IPS DF 6.9 (cell line): ENCODE results near the gene MRPL17.
"Not testable (repeated sequence)": the region's sequence is repeated elsewhere in the genome, so short reads cannot be mapped to it uniquely, and the experiment has no call there.

Source experiments
- DNase-seq: peaks from one replicate; pipeline ENCODE4 v3.0.0-alpha.2; 2013; ENCODE audit warnings: low read depth, low spot score
- H3K27ac ChIP-seq: one replicate; pipeline ENCODE4 v1.5.1; 2013; ENCODE audit warnings: low read length, control low read depth
- H3K27me3 ChIP-seq: 2 replicates; pipeline ENCODE4 v1.6.1; 2013; ENCODE audit warnings: mild to moderate bottlenecking, low read length; ENCODE audit not compliant: control insufficient read depth, insufficient read depth
- H3K36me3 ChIP-seq: 2 replicates; pipeline ENCODE4 v1.6.1; 2013; ENCODE audit warnings: low read length; ENCODE audit not compliant: control insufficient read depth, insufficient read depth
- H3K4me1 ChIP-seq: 2 replicates; pipeline ENCODE4 v1.6.1; 2013; ENCODE audit warnings: low read length; ENCODE audit not compliant: control insufficient read depth, insufficient read depth
- H3K4me3 ChIP-seq: 2 replicates; pipeline ENCODE4 v1.5.1; 2013; ENCODE audit warnings: mild to moderate bottlenecking, low read length
- H3K9me3 ChIP-seq: 2 replicates; pipeline ENCODE4 v1.6.1; 2013; ENCODE audit warnings: low read length, inconsistent platforms; ENCODE audit not compliant: control insufficient read depth, insufficient read depth
- WGBS: extraction: QIAGEN DNeasy Blood & Tissue Kit; methylation state at CpG from one replicate; pipeline ENCODE4 v1.1.7; 2013; ENCODE audit warnings: mixed read lengths, missing lambda C conversion rate; ENCODE audit not compliant: insufficient read length, insufficient coverage; 5-methylcytosine and 5-hydroxymethylcytosine counted together

Gene MRPL17

GRCh38 chr11:6703247-6704063 lies 20.3 kb upstream of the MRPL17 start:
- no CpG with 5 or more reads among the region's 2 CpGs for WGBS
- Histone ChIP-seq H3K27me3 (no peaks in the 10 kb centered on the region), H3K4me3 (no peak overlapping the region), H3K27ac (no peak overlapping the region), H3K4me1 (no peaks in the 10 kb centered on the region), H3K9me3 (no peaks in the 10 kb centered on the region), H3K36me3 (no peaks in the 10 kb centered on the region)
- peak; percentile 22 for DNase-seq

GRCh38 chr11:6701955-6702354 lies 18.8 kb upstream of the MRPL17 start:
- H3K27me3 ChIP-seq, H3K27ac ChIP-seq, H3K4me1 ChIP-seq, H3K9me3 ChIP-seq, H3K36me3 ChIP-seq, DNase-seq, H3K4me3 ChIP-seq: not testable (repeated sequence)
- no CpG with 5 or more reads among the region's 3 CpGs for WGBS

- no peak overlapping the region for H3K27ac ChIP-seq
- no peaks in the 10 kb centered on the region for H3K9me3 ChIP-seq
- no peak overlapping the region for H3K4me3 ChIP-seq
- no peaks in the 10 kb centered on the region for H3K4me1 ChIP-seq
- no peak for DNase-seq
- no CpG with 5 or more reads among the region's 1 CpG for WGBS
- no peaks in the 10 kb centered on the region for H3K27me3 ChIP-seq
- no peaks in the 10 kb centered on the region for H3K36me3 ChIP-seq
Measured at GRCh38 chr11:6695377-6695776, 12.2 kb upstream of the MRPL17 start.

- Histone ChIP-seq H3K36me3 (no peaks in the 10 kb centered on the region), H3K4me3 (no peak overlapping the region), H3K4me1 (no peaks in the 10 kb centered on the region), H3K9me3 (no peaks in the 10 kb centered on the region), H3K27ac (no peak overlapping the region), H3K27me3 (no peaks in the 10 kb centered on the region)
- no CpG with 5 or more reads among the region's 1 CpG for WGBS
- DNase-seq = no peak
Measured at GRCh38 chr11:6694229-6694535, 11.0 kb upstream of the MRPL17 start.

- Histone ChIP-seq H3K27ac (no peak overlapping the region), H3K27me3 (no peaks in the 10 kb centered on the region), H3K4me3 (no peak overlapping the region), H3K36me3 (no peaks in the 10 kb centered on the region), H3K9me3 (no peaks in the 10 kb centered on the region), H3K4me1 (no peaks in the 10 kb centered on the region)
- no CpG with 5 or more reads among the region's 1 CpG for WGBS
- DNase-seq = no peak
Measured at GRCh38 chr11:6693342-6694228, 10.4 kb upstream of the MRPL17 start.

- H3K4me3 ChIP-seq = no peak overlapping the region
- no peaks in the 10 kb centered on the region; the same call in 1 of the 2 replicates for H3K4me1 ChIP-seq
- H3K36me3 ChIP-seq = no peaks in the 10 kb centered on the region
- no peaks in the 10 kb centered on the region for H3K9me3 ChIP-seq
- H3K27me3 ChIP-seq = no peaks in the 10 kb centered on the region
- no peak overlapping the region for H3K27ac ChIP-seq
- no peak for DNase-seq
Measured at GRCh38 chr11:6692128-6692527, 9.0 kb upstream of the MRPL17 start.

- H3K9me3 ChIP-seq, H3K27me3 ChIP-seq, H3K27ac ChIP-seq, DNase-seq, H3K4me1 ChIP-seq, H3K4me3 ChIP-seq, H3K36me3 ChIP-seq: not testable (repeated sequence)
- WGBS = 100% methylated on average over 1 of the region's 11 CpGs
Measured at GRCh38 chr11:6690431-6691132, 7.4 kb upstream of the MRPL17 start.

GRCh38 chr11:6687876-6688275 lies 4.7 kb upstream of the MRPL17 start:
- H3K9me3 ChIP-seq = no peaks in the 10 kb centered on the region
- H3K4me3 ChIP-seq = no peak overlapping the region
- no peaks in the 10 kb centered on the region for H3K27me3 ChIP-seq
- H3K4me1 ChIP-seq = no peaks in the 10 kb centered on the region; the same call in 1 of the 2 replicates
- no peaks in the 10 kb centered on the region for H3K36me3 ChIP-seq
- no peak overlapping the region for H3K27ac ChIP-seq
- no CpG with 5 or more reads among the region's 4 CpGs for WGBS
- DNase-seq = no peak

GRCh38 chr11:6686006-6686405 lies 2.9 kb upstream of the MRPL17 start:
- Histone ChIP-seq H3K4me3 (no peak overlapping the region), H3K27ac (no peak overlapping the region), H3K36me3 (no peaks in the 10 kb centered on the region; the same call in 1 of the 2 replicates), H3K9me3 (no peaks in the 10 kb centered on the region), H3K4me1 (peaks cover 1% of the 10 kb centered on the region; the same call in 1 of the 2 replicates), H3K27me3 (no peaks in the 10 kb centered on the region)
- no peak for DNase-seq

- not testable (repeated sequence) for DNase-seq, H3K4me3 ChIP-seq, H3K36me3 ChIP-seq, H3K9me3 ChIP-seq, H3K4me1 ChIP-seq, H3K27ac ChIP-seq, H3K27me3 ChIP-seq
- no CpG with 5 or more reads among the region's 14 CpGs for WGBS
Measured at GRCh38 chr11:6684068-6684467, 928 bp upstream of the MRPL17 start.
